Fibroblast of peridontal ligament (primary cell): ENCODE results near the gene KRTAP26-1.

Experiments
- DNase-seq: peaks from one replicate; pipeline ENCODE4 v3.0.0-alpha.2; 2010; ENCODE audit errors: extremely low read depth

KRTAP26-1 gene

GRCh38 chr21:30320215-30320614 is at the start of gene KRTAP26-1:
TSS of gene KRTAP26-1 (minus strand) at chr21:30320315. CDS start at chr21:30320035, 280 bp downstream.
- DNase-seq = no peak

GRCh38 chr21:30355906-30356305 is 35.8 kb upstream of the KRTAP26-1 start:
- no peak for DNase-seq

- no peak for DNase-seq
Measured at GRCh38 chr21:30354308-30355005, 34.3 kb upstream of the KRTAP26-1 start.

- DNase-seq = no peak
Measured at GRCh38 chr21:30351534-30351933, 31.4 kb upstream of the KRTAP26-1 start.

GRCh38 chr21:30349572-30349971 is 29.5 kb upstream of the KRTAP26-1 start:
- DNase-seq = no peak

- DNase-seq = no peak
Measured at GRCh38 chr21:30348506-30348905, 28.4 kb upstream of the KRTAP26-1 start, which contains the start of gene KRTAP23-1. TSS of gene KRTAP23-1 (minus strand) at chr21:30348606. CDS start at chr21:30348606, 0 bp downstream.

GRCh38 chr21:30345014-30345413 is 24.9 kb upstream of the KRTAP26-1 start:
- no peak for DNase-seq

GRCh38 chr21:30340714-30341573 is 20.8 kb upstream of the KRTAP26-1 start:
- peak; percentile 3 for DNase-seq

GRCh38 chr21:30338717-30339116 is 18.6 kb upstream of the KRTAP26-1 start:
- no peak for DNase-seq

GRCh38 chr21:30337772-30338171 is 17.7 kb upstream of the KRTAP26-1 start:
- DNase-seq = no peak

- no peak for DNase-seq
Measured at GRCh38 chr21:30337276-30337744, 17.2 kb upstream of the KRTAP26-1 start, which contains the start of gene KRTAP27-1. TSS of gene KRTAP27-1 (minus strand) at chr21:30337694. CDS start at chr21:30337668, 26 bp downstream.

- DNase-seq = no peak
Measured at GRCh38 chr21:30336596-30336995, 16.5 kb upstream of the KRTAP26-1 start.

GRCh38 chr21:30333736-30334135 is 13.6 kb upstream of the KRTAP26-1 start:
- no peak for DNase-seq

GRCh38 chr21:30332681-30333080 is 12.6 kb upstream of the KRTAP26-1 start:
- no peak for DNase-seq

- DNase-seq = no peak
Measured at GRCh38 chr21:30329203-30329875, 9.2 kb upstream of the KRTAP26-1 start.

GRCh38 chr21:30326390-30326789 is 6.3 kb upstream of the KRTAP26-1 start:
- DNase-seq = no peak

GRCh38 chr21:30315701-30316100 is 4.4 kb downstream of the KRTAP26-1 start:
- no peak for DNase-seq

- no peak for DNase-seq
Measured at GRCh38 chr21:30306884-30307283, 13.2 kb downstream of the KRTAP26-1 start.

GRCh38 chr21:30305136-30305535 is 15.0 kb downstream of the KRTAP26-1 start:
- DNase-seq = no peak

- DNase-seq = no peak
Measured at GRCh38 chr21:30289215-30289614, 30.9 kb downstream of the KRTAP26-1 start, which contains the start of gene KRTAP25-1. TSS of gene KRTAP25-1 (minus strand) at chr21:30289514. CDS start at chr21:30289490, 24 bp downstream.

GRCh38 chr21:30282850-30283249 is 37.3 kb downstream of the KRTAP26-1 start, which contains the start of gene KRTAP24-1:
TSS of gene KRTAP24-1 (minus strand) at chr21:30282950. CDS start at chr21:30282932, 18 bp downstream.
- DNase-seq = no peak

- no peak for DNase-seq
Measured at GRCh38 chr21:30271611-30272010, 48.5 kb downstream of the KRTAP26-1 start.
